ENCODE measurements around the gene TAMALIN.
A peak's percentile ranks its signal among the peaks of the same experiment; 100 is the strongest.

Gene TAMALIN

GRCh38 chr12:52043386-52044212 is 36.9 kb downstream of the TAMALIN start:
- Histone ChIP-seq H3K27ac (ENCODE audit: insufficient read depth in 1 of 2, low read depth in 1 of 2, low read length in 2 of 2, poor library complexity in 1 of 2, severe bottlenecking in 2 of 2) (no peak overlapping the region), H3K4me3 (ENCODE audit: control insufficient read depth in 1 of 7, extremely low read depth in 1 of 7, insufficient read depth in 4 of 7, low read depth in 2 of 7, low read length in 6 of 7) (no peak overlapping the region), H3K9me3 (ENCODE audit: control extremely low read depth in 1 of 5, control insufficient read depth in 4 of 5, insufficient read depth in 2 of 5, low read depth in 1 of 5, low read length in 4 of 5) (no peaks in the 10 kb centered on the region), H3K4me1 (ENCODE audit: control extremely low read depth in 1 of 4, control insufficient read depth in 4 of 4, insufficient read depth in 4 of 4, low read length in 3 of 4) (peaks cover 0 to 25% (median 23%) of the 10 kb centered on the region in 4 experiments), H3K36me3 (ENCODE audit: control insufficient read depth in 4 of 4, insufficient read depth in 4 of 4, low read length in 3 of 4) (no peaks in the 10 kb centered on the region), H3K27me3 (replicated peaks in 2 of 5; ENCODE audit: control insufficient read depth in 4 of 5, insufficient read depth in 5 of 5, low read length in 4 of 5) (peaks cover 0 to 8% (median 0%) of the 10 kb centered on the region in 5 experiments)
- POLR2A ChIA-PET: interaction anchor here (0.8 kb wide), 1 partner anchor 16 kb away, joined by 4 read pairs; no protein-coding TSS in a partner anchor
- CTCF ChIA-PET: interaction anchor here (0.7 to 18.9 kb wide), 8 partner anchors 13 to 131 kb away, joined by 3 to 312 read pairs (median 4); no protein-coding TSS in a partner anchor
- no peak for DNase-seq
- WGBS (ENCODE audit: insufficient coverage): 95% methylated on average over 19 of the region's 21 CpGs

- WGBS (ENCODE audit: insufficient coverage): 98% methylated on average over 10 of the region's 18 CpGs
- Histone ChIP-seq H3K4me3 (ENCODE audit: control insufficient read depth in 1 of 7, extremely low read depth in 1 of 7, insufficient read depth in 4 of 7, low read depth in 2 of 7, low read length in 6 of 7) (no peak overlapping the region), H3K27ac (ENCODE audit: insufficient read depth in 1 of 2, low read depth in 1 of 2, low read length in 2 of 2, poor library complexity in 1 of 2, severe bottlenecking in 2 of 2) (no peak overlapping the region), H3K9me3 (ENCODE audit: control extremely low read depth in 1 of 5, control insufficient read depth in 4 of 5, insufficient read depth in 2 of 5, low read depth in 1 of 5, low read length in 4 of 5) (no peaks in the 10 kb centered on the region), H3K27me3 (replicated peaks in 2 of 5; ENCODE audit: control insufficient read depth in 4 of 5, insufficient read depth in 5 of 5, low read length in 4 of 5) (peaks cover 0 to 10% (median 5%) of the 10 kb centered on the region in 5 experiments), H3K36me3 (ENCODE audit: control insufficient read depth in 4 of 4, insufficient read depth in 4 of 4, low read length in 3 of 4) (no peaks in the 10 kb centered on the region), H3K4me1 (ENCODE audit: control extremely low read depth in 1 of 4, control insufficient read depth in 4 of 4, insufficient read depth in 4 of 4, low read length in 3 of 4) (peaks cover 0 to 24% (median 23%) of the 10 kb centered on the region in 4 experiments)
- no peak for DNase-seq
- ChIA-PET POLR2A (interaction anchor here (0.8 kb wide), 1 partner anchor 17 kb away, joined by 4 read pairs; no protein-coding TSS in a partner anchor), CTCF (interaction anchor here (1.0 to 18.9 kb wide), 6 partner anchors 13 to 41 kb away, joined by 3 to 312 read pairs (median 5); no protein-coding TSS in a partner anchor)
Measured at GRCh38 chr12:52044292-52044983, 37.7 kb downstream of the TAMALIN start.

GRCh38 chr12:52045794-52046199 is 39.1 kb downstream of the TAMALIN start:
- H3K9me3 ChIP-seq (ENCODE audit: control extremely low read depth in 1 of 5, control insufficient read depth in 4 of 5, insufficient read depth in 2 of 5, low read depth in 1 of 5, low read length in 4 of 5): no peaks in the 10 kb centered on the region
- H3K36me3 ChIP-seq (ENCODE audit: control insufficient read depth in 4 of 4, insufficient read depth in 4 of 4, low read length in 3 of 4): no peaks in the 10 kb centered on the region
- no peak overlapping the region for H3K4me3 ChIP-seq (ENCODE audit: control insufficient read depth in 1 of 7, extremely low read depth in 1 of 7, insufficient read depth in 4 of 7, low read depth in 2 of 7, low read length in 6 of 7)
- H3K4me1 ChIP-seq (ENCODE audit: control extremely low read depth in 1 of 4, control insufficient read depth in 4 of 4, insufficient read depth in 4 of 4, low read length in 3 of 4): peaks cover 0 to 34% (median 31%) of the 10 kb centered on the region in 4 experiments
- WGBS (ENCODE audit: insufficient coverage): 0% methylated on average over 1 of the region's 4 CpGs
- peak in 2 of 3 donors; percentile 53 to 55 for DNase-seq
- peaks cover 0 to 20% (median 11%) of the 10 kb centered on the region in 5 experiments for H3K27me3 ChIP-seq (replicated peaks in 2 of 5; ENCODE audit: control insufficient read depth in 4 of 5, insufficient read depth in 5 of 5, low read length in 4 of 5)
- H3K27ac ChIP-seq (ENCODE audit: insufficient read depth in 1 of 2, low read depth in 1 of 2, low read length in 2 of 2, poor library complexity in 1 of 2, severe bottlenecking in 2 of 2): no peak overlapping the region
- ChIA-PET CTCF (interaction anchor here (1.2 to 18.9 kb wide), 3 partner anchors 9 to 20 kb away, joined by 3 to 312 read pairs (median 8); no protein-coding TSS in a partner anchor), POLR2A (interaction anchor here (0.6 to 1.9 kb wide), 2 partner anchors 9 to 20 kb away, joined by 3 to 8 read pairs; no protein-coding TSS in a partner anchor)

GRCh38 chr12:52046859-52047258 is 40.1 kb downstream of the TAMALIN start:
- peaks cover 0 to 25% (median 14%) of the 10 kb centered on the region in 5 experiments for H3K27me3 ChIP-seq (replicated peaks in 2 of 5; ENCODE audit: control insufficient read depth in 4 of 5, insufficient read depth in 5 of 5, low read length in 4 of 5)
- no peak overlapping the region for H3K27ac ChIP-seq (ENCODE audit: insufficient read depth in 1 of 2, low read depth in 1 of 2, low read length in 2 of 2, poor library complexity in 1 of 2, severe bottlenecking in 2 of 2)
- 95% methylated on average over 6 of the region's 7 CpGs for WGBS (ENCODE audit: insufficient coverage)
- H3K4me1 ChIP-seq (ENCODE audit: control extremely low read depth in 1 of 4, control insufficient read depth in 4 of 4, insufficient read depth in 4 of 4, low read length in 3 of 4): peaks cover 0 to 36% (median 35%) of the 10 kb centered on the region in 4 experiments
- no peak overlapping the region for H3K4me3 ChIP-seq (ENCODE audit: control insufficient read depth in 1 of 7, extremely low read depth in 1 of 7, insufficient read depth in 4 of 7, low read depth in 2 of 7, low read length in 6 of 7)
- H3K36me3 ChIP-seq (ENCODE audit: control insufficient read depth in 4 of 4, insufficient read depth in 4 of 4, low read length in 3 of 4): no peaks in the 10 kb centered on the region
- no peaks in the 10 kb centered on the region for H3K9me3 ChIP-seq (ENCODE audit: control extremely low read depth in 1 of 5, control insufficient read depth in 4 of 5, insufficient read depth in 2 of 5, low read depth in 1 of 5, low read length in 4 of 5)
- POLR2A ChIA-PET: interaction anchor here (1.4 to 1.9 kb wide), 2 partner anchors 9 to 10 kb away, joined by 3 to 8 read pairs; no protein-coding TSS in a partner anchor
- DNase-seq: no peak
- CTCF ChIA-PET: interaction anchor here (1.2 to 18.9 kb wide), 3 partner anchors 9 to 22 kb away, joined by 5 to 312 read pairs (median 20); no protein-coding TSS in a partner anchor

- no peak for DNase-seq
- H3K9me3 ChIP-seq (ENCODE audit: control extremely low read depth in 1 of 5, control insufficient read depth in 4 of 5, insufficient read depth in 2 of 5, low read depth in 1 of 5, low read length in 4 of 5): no peaks in the 10 kb centered on the region
- ChIA-PET CTCF (interaction anchor here (0.8 to 18.9 kb wide), 3 partner anchors 8 to 24 kb away, joined by 3 to 312 read pairs (median 20); no protein-coding TSS in a partner anchor), POLR2A (no interaction called here)
- peaks cover 0 to 31% (median 22%) of the 10 kb centered on the region in 5 experiments for H3K27me3 ChIP-seq (replicated peaks in 2 of 5; ENCODE audit: control insufficient read depth in 4 of 5, insufficient read depth in 5 of 5, low read length in 4 of 5)
- WGBS (ENCODE audit: insufficient coverage): 100% methylated on average over 2 of the region's 4 CpGs
- H3K4me3 ChIP-seq (ENCODE audit: control insufficient read depth in 1 of 7, extremely low read depth in 1 of 7, insufficient read depth in 4 of 7, low read depth in 2 of 7, low read length in 6 of 7): no peak overlapping the region
- H3K4me1 ChIP-seq (ENCODE audit: control extremely low read depth in 1 of 4, control insufficient read depth in 4 of 4, insufficient read depth in 4 of 4, low read length in 3 of 4): peaks cover 0 to 37% (median 27%) of the 10 kb centered on the region in 4 experiments
- no peaks in the 10 kb centered on the region for H3K36me3 ChIP-seq (ENCODE audit: control insufficient read depth in 4 of 4, insufficient read depth in 4 of 4, low read length in 3 of 4)
- no peak overlapping the region for H3K27ac ChIP-seq (ENCODE audit: insufficient read depth in 1 of 2, low read depth in 1 of 2, low read length in 2 of 2, poor library complexity in 1 of 2, severe bottlenecking in 2 of 2)
Measured at GRCh38 chr12:52049286-52049685, 42.5 kb downstream of the TAMALIN start.

- POLR2A ChIA-PET: interaction anchor here (2.4 to 2.5 kb wide), 2 partner anchors 13 to 24 kb away, joined by 16 to 21 read pairs; no protein-coding TSS in a partner anchor
- CTCF ChIA-PET: interaction anchor here (1.0 to 6.7 kb wide), 2 partner anchors 8 to 21 kb away, joined by 4 to 104 read pairs; no protein-coding TSS in a partner anchor
- no peak overlapping the region for H3K27ac ChIP-seq (ENCODE audit: insufficient read depth in 1 of 2, low read depth in 1 of 2, low read length in 2 of 2, poor library complexity in 1 of 2, severe bottlenecking in 2 of 2)
Measured at GRCh38 chr12:52049688-52050087, 42.9 kb downstream of the TAMALIN start.

More at GRCh38 chr12:52049688-52050087, 42.9 kb downstream of the TAMALIN start:
- no peak for DNase-seq
- WGBS (ENCODE audit: insufficient coverage): 92% methylated on average over 4 of the region's 5 CpGs
- Histone ChIP-seq H3K27me3 (replicated peaks in 2 of 5; ENCODE audit: control insufficient read depth in 4 of 5, insufficient read depth in 5 of 5, low read length in 4 of 5) (peaks cover 0 to 31% (median 22%) of the 10 kb centered on the region in 5 experiments), H3K4me1 (ENCODE audit: control extremely low read depth in 1 of 4, control insufficient read depth in 4 of 4, insufficient read depth in 4 of 4, low read length in 3 of 4) (peaks cover 0 to 37% (median 27%) of the 10 kb centered on the region in 4 experiments), H3K9me3 (ENCODE audit: control extremely low read depth in 1 of 5, control insufficient read depth in 4 of 5, insufficient read depth in 2 of 5, low read depth in 1 of 5, low read length in 4 of 5) (no peaks in the 10 kb centered on the region), H3K36me3 (ENCODE audit: control insufficient read depth in 4 of 4, insufficient read depth in 4 of 4, low read length in 3 of 4) (no peaks in the 10 kb centered on the region), H3K4me3 (ENCODE audit: control insufficient read depth in 1 of 7, extremely low read depth in 1 of 7, insufficient read depth in 4 of 7, low read depth in 2 of 7, low read length in 6 of 7) (no peak overlapping the region)
